OCI-LY1 (cell line): ENCODE data around the gene ARHGEF40.

Experiments used
- CTCF ChIP-seq: fragments of 200-600 bp; sonication (generic), shearing (Covaris generic); IDR thresholded peaks from 2 replicates; pipeline ENCODE4 v1.5.1; 2017; ENCODE audit warnings: mild to moderate bottlenecking, antibody characterized with exemption, low read length, moderate library complexity, mixed read lengths
- EZH2 ChIP-seq: fragments of 200-600 bp; sonication (generic), shearing (Covaris generic); IDR thresholded peaks from 2 replicates; pipeline ENCODE4 v1.8.0; 2017; ENCODE audit warnings: borderline replicate concordance, mixed run types, mild to moderate bottlenecking, antibody characterized with exemption, low read length, moderate library complexity, mixed read lengths

GRCh38 chr14:21113369-21113768 lies 43.3 kb downstream of the ARHGEF40 start:
- TF ChIP-seq CTCF (no peak), EZH2 (no peak)
